Measurements from ENCODE around the gene FCHO2.
A peak's percentile ranks its signal among the peaks of the same experiment; 100 is the strongest.
"Not testable (repeated sequence)": the region's sequence is repeated elsewhere in the genome, so short reads cannot be mapped to it uniquely, and the experiment has no call there.

Gene FCHO2

DNA sequence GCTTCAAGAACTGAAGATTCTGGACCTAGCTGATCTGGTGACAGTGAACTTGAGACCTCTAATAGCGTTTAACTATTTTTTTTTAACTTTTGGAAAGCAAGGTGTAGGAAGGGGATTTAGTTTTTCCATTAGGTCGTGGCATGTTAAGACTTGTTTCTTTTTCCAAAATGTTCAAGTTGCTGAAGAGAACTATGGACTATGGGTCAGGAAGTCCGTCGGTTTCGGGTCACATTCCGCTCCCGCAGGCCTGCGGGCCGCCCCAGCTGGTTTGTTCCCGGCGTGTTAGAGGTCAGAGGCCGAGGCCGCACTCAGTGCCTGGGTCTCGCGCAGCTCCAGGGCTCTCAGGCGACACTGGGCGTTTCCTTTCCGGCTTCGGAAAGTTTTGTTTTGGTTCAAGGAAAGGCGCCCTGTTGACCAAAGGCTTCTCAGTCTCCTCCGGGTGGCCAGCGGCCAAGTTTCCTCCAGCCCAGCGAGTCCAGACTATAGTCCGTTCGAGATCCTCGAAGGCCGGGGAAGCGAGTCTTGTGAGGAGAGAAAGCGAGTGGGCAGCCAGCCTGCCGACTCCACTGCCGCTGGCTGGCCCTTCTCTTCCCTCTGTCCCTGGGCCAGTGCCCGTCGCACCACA lies 586 bp upstream of the FCHO2 start:
- DNase-seq (ENCODE audit: low read depth), result no peak
- TF ChIP-seq, protein P1, sequence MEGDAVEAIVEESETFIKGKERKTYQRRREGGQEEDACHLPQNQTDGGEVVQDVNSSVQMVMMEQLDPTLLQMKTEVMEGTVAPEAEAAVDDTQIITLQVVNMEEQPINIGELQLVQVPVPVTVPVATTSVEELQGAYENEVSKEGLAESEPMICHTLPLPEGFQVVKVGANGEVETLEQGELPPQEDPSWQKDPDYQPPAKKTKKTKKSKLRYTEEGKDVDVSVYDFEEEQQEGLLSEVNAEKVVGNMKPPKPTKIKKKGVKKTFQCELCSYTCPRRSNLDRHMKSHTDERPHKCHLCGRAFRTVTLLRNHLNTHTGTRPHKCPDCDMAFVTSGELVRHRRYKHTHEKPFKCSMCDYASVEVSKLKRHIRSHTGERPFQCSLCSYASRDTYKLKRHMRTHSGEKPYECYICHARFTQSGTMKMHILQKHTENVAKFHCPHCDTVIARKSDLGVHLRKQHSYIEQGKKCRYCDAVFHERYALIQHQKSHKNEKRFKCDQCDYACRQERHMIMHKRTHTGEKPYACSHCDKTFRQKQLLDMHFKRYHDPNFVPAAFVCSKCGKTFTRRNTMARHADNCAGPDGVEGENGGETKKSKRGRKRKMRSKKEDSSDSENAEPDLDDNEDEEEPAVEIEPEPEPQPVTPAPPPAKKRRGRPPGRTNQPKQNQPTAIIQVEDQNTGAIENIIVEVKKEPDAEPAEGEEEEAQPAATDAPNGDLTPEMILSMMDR (IDR thresholded peaks at IDR 0.05; ENCODE audit: control insufficient read depth, insufficient read depth, low read depth, low read length, missing control alignments), result no peak
- peak overlapping the region; percentile 47 for H3K4me3 ChIP-seq (ENCODE audit: control insufficient read depth, low read depth, low read length)

DNA sequence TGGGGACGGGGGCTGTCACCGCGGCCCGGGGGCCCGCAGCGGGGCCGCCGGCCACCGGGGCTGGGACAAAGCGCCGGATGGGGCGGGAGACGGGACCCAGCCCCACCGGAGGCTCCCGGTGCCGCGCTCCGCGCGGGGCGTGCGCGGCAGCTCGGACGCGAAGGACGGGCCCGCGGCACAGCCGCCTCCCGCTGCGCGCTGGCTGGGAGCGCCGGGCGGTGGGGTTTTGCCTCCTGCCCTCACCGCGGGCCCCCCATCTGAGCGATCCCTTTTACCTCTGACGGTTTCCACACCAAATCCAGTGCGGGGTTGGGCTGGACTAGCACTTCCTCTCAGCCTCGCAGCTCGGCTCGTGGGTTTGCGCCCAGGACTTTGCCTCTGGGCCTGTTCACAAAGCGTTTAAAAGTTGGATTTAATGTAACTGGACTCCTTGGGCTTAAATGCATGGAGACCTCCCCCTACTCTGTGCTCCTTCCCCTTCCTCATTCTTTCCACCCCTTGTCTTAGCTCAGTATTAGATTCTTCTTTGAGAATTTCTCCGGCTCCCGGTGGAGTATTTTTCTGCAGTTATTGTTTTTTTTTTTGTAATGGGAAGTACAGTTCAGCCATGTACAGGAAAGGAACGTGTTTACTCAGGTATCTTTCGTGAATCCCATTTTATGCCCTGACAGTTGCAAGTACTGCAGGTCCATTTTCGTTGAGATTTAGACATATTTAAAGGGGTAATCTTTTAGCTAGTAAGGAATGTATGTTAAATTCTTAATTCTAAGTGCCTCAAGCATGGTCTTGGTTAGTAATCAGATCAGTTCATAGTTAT lies 691 bp downstream of the FCHO2 start:
- no peak for DNase-seq (ENCODE audit: low read depth)
- peak overlapping the region; percentile 47 for H3K4me3 ChIP-seq (ENCODE audit: control insufficient read depth, low read depth, low read length)
- TF ChIP-seq, protein P1 (IDR thresholded peaks at IDR 0.05; ENCODE audit: control insufficient read depth, insufficient read depth, low read depth, low read length, missing control alignments), result no peak

DNA sequence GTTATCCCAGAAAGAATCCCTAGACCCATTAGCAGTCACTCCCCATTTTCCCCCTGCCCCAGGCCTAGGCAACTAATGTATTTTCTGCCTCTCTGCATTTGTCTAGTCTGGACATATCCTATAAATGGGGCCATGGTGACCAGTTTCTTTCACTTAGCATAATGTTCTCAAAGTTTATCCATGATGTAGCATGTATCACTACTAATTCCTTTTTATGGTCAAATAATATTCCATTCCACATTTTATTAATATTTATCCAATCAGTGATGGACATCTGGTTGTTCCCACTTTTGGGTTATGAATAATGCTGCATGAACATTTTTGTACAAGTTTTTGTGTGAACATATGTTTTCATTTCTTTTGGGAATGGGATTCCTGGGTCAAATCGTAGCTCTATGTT lies 1.5 kb downstream of the FCHO2 start:
- H3K4me3 ChIP-seq (ENCODE audit: control insufficient read depth, low read depth, low read length), result peak overlapping the region; percentile 47

DNA sequence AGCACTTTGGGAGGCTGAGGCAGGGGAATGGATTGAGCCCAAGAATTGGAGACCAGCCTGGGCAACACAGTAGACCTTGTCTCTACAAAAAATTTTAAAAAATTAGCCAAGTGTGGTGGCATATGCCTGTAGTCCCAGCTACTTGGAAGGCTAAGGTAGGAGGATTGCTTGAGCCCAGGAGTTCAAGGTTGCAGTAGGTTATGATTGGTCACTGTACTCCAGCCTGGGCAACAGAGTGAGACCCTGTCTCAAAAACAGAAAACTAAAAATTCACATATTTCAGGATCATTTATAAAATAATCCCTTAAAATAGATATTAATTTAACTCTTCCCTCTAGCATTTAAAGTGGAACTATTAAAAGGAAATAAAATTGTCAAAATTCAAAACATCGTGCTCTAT lies 3.4 kb downstream of the FCHO2 start:
- no peak for DNase-seq (ENCODE audit: low read depth)
- TF ChIP-seq, protein P1 (IDR thresholded peaks at IDR 0.05; ENCODE audit: control insufficient read depth, insufficient read depth, low read depth, low read length, missing control alignments), result no peak
- H3K4me3 ChIP-seq (ENCODE audit: control insufficient read depth, low read depth, low read length), result no peak overlapping the region

More for the DNA sequence above, 1.5 kb downstream of the FCHO2 start:
- TF ChIP-seq, protein P1 (IDR thresholded peaks at IDR 0.05; ENCODE audit: control insufficient read depth, insufficient read depth, low read depth, low read length, missing control alignments), result no peak
- no peak for DNase-seq (ENCODE audit: low read depth)

DNA sequence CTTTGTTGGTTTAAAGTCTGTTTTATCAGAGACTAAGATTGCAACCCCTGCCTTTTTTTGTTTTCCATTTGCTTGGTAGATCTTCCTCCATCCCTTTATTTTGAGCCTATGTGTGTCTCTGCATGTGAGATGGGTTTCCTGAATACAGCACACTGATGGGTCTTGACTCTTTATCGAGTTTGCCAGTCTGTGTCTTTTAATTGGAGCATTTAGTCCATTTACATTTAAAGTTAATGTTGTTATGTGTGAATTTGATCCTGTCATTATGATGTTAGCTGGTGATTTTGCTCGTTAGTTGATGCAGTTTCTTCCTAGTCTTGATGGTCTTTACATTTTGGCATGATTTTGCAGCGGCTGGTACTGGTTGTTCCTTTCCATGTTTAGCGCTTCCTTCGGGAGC lies 18.6 kb downstream of the FCHO2 start:
- not testable (repeated sequence) for DNase-seq (ENCODE audit: low read depth); H3K4me3 ChIP-seq (ENCODE audit: control insufficient read depth, low read depth, low read length)

DNA sequence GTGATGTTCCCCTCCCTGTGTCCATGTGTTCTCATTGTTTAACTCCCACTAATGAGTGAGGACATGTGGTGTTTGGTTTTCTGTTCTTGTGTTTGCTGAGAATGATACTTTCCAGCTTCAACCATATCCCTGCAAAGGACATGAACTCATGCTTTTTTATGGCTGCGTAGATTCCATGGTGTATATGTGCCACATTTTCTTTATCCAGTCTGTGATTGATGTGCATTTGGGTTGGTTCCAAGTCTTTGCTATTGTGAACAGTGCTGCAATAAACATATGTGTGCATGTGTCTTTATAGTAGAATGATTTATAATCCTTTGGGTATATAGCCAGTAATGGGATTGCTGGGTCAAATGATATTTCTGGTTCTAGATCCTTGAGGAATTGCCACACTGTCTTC lies 21.0 kb downstream of the FCHO2 start:
- DNase-seq (ENCODE audit: low read depth), result not testable (repeated sequence)

DNA sequence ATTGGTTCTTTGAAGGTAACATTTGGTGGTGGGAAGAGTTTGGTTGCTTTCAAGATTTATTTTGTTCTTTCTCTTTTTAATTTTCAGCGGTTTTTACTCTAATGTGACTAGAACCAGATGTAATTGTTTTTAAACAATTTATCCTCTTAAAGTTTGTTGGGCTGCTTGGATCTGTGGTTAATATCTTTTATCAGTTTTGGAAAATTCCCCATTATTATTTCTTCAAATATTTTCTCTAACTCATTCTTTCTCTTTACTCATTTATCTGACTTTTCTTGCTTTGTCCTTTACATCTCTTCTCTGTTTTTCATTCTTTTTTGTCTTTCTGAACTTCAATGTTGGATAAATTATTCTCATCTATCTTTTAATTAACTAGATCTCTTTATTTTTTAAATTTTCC lies 29.9 kb downstream of the FCHO2 start:
- no peak for DNase-seq (ENCODE audit: low read depth)
- no peak overlapping the region for H3K4me3 ChIP-seq (ENCODE audit: control insufficient read depth, low read depth, low read length)
- TF ChIP-seq, protein P1 (IDR thresholded peaks at IDR 0.05; ENCODE audit: control insufficient read depth, insufficient read depth, low read depth, low read length, missing control alignments), result no peak

More for the DNA sequence above, 21.0 kb downstream of the FCHO2 start:
- not testable (repeated sequence) for H3K4me3 ChIP-seq (ENCODE audit: control insufficient read depth, low read depth, low read length)
